ENCODE results near the gene ACOT7. TPM values are rescaled to one million over a fixed set of nuclear protein-coding genes. Genes with fewer than 3 reads are reported as not detected.

ACOT7 gene
- total and polyA plus RNA-seq, 2 of the 13 experiments (the other 11 are each of a cell fraction or from before 2014, with no cell fraction given): 33.0 to 55.8 TPM

- Histone ChIP-seq H3K4me3 (replicated peaks in 1 of 3; ENCODE audit: insufficient read depth in 1 of 3, low read depth in 2 of 3, low read length in 3 of 3) (peak overlapping the region in 1 of 3 experiments; percentile 42; a peak in 2 of 6 replicates), H3K27me3 (ENCODE audit: control insufficient read depth in 1 of 2, insufficient read depth in 2 of 2, low read length in 2 of 2) (no peaks in the 10 kb centered on the region), H2AFZ (ENCODE audit: low read length) (no peak overlapping the region), H3K27ac (ENCODE audit: extremely low read length, insufficient read depth, low read length) (peak overlapping the region; percentile 17), H3K36me3 (replicated peaks in 1 of 2; ENCODE audit: control insufficient read depth in 1 of 2, insufficient read depth in 2 of 2, low read length in 2 of 2) (peaks cover 9% of the 10 kb centered on the region in 2 experiments; a peak in 4 of 5 replicates), H3K79me2 (ENCODE audit: insufficient read depth, low read length) (no peaks in the 10 kb centered on the region), H4K20me1 (ENCODE audit: insufficient read depth, low read length) (peaks cover 6% of the 10 kb centered on the region; the same call in 1 of the 2 replicates), H3K4me2 (ENCODE audit: low read depth, low read length) (peak overlapping the region; percentile 44), H3K4me1 (ENCODE audit: insufficient read depth, low read length) (peaks cover 12% of the 10 kb centered on the region), H3K9me3 (ENCODE audit: low read length) (no peaks in the 10 kb centered on the region), H3K9ac (ENCODE audit: insufficient read depth, low read depth, low read length) (no peak overlapping the region)
- peak; percentile 79 for ATAC-seq
- intact Hi-C loops (cut with micrococcal nuclease; ENCODE audit: unreplicated experiment) (loop anchor here (1.0 kb wide), 1 partner anchor 96 kb away; no protein-coding TSS in a partner anchor), in situ Hi-C loops (cut with HindIII; ENCODE audit: extremely low pct_ligation_motif_present, low pct_unique_long_range_greater_than_20kb) (loop anchor here (5.0 kb wide), 1 partner anchor 96 kb away; no protein-coding TSS in a partner anchor)
- FAIRE-seq: peak; percentile 75
- WGBS (ENCODE audit: low lambda C conversion rate): 44% methylated on average over 16 of the region's 17 CpGs
- DNase-seq (ENCODE audit: low spot score): peak; percentile 50
- CTCF ChIA-PET (ENCODE audit: low intra/inter-chr PET ratio, low total read pairs): interaction anchor here (0.7 to 2.7 kb wide), 3 partner anchors 62 to 97 kb away, joined by 3 to 39 read pairs (median 3); no protein-coding TSS in a partner anchor
- POLR2A ChIA-PET: interaction anchor here (1.0 kb wide), 1 partner anchor 97 kb away, joined by 3 read pairs; no protein-coding TSS in a partner anchor
- no TSS peak for BruUV-seq (replicated peaks)
- TF ChIP-seq, protein P1, sequence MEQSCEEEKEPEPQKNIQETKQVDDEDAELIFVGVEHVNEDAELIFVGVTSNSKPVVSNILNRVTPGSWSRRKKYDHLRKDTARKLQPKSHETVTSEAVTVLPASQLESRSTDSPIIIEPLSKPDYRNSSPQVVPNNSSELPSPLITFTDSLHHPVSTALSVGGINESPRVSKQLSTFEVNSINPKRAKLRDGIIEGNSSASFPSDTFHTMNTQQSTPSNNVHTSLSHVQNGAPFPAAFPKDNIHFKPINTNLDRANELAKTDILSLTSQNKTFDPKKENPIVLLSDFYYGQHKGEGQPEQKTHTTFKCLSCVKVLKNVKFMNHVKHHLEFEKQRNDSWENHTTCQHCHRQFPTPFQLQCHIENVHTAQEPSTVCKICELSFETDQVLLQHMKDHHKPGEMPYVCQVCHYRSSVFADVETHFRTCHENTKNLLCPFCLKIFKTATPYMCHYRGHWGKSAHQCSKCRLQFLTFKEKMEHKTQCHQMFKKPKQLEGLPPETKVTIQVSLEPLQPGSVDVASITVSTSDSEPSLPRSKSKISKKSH (CRISPR knock-in tag; IDR thresholded peaks at IDR 0.05; ENCODE audit: borderline replicate concordance): no peak; the same call in 1 of the 2 replicates
- TF ChIP-seq ZFP36L1 (CRISPR knock-in tag; IDR thresholded peaks at IDR 0.05) (no peak), ZNF407 (CRISPR knock-in tag; IDR thresholded peaks at IDR 0.05; ENCODE audit: not compliant biosample characterization) (no peak), CENPX (CRISPR knock-in tag; IDR thresholded peaks at IDR 0.05) (no peak), ZNF260 (CRISPR knock-in tag; IDR thresholded peaks at IDR 0.05; ENCODE audit: borderline replicate concordance, low read depth) (no peak)
- TF ChIP-seq, protein P2, sequence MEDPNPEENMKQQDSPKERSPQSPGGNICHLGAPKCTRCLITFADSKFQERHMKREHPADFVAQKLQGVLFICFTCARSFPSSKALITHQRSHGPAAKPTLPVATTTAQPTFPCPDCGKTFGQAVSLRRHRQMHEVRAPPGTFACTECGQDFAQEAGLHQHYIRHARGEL (CRISPR knock-in tag; IDR thresholded peaks at IDR 0.05): 0 out of 2 replicates have a peak, but pooled peaks have one; percentile 20
These were observed 49.8 kb downstream of the ACOT7 start for GRCh38 chr1:6343506-6344405.

Data from HepG2 (cell line).